ENCODE measurements around the gene CASKIN2.

CASKIN2 gene

GRCh38 chr17:75515496-75516254 is at the start of gene CASKIN2:
Gene CASKIN2 (minus strand): TSS chr17:75515537. CDS start chr17:75513804, 1,733 bp downstream.
- DNase-seq, result peak; percentile 85

- DNase-seq, result no peak
Observed at GRCh38 chr17:75565066-75565465, 49.7 kb upstream of the CASKIN2 start.

GRCh38 chr17:75564195-75564594 is 48.9 kb upstream of the CASKIN2 start:
- no peak for DNase-seq

DNA sequence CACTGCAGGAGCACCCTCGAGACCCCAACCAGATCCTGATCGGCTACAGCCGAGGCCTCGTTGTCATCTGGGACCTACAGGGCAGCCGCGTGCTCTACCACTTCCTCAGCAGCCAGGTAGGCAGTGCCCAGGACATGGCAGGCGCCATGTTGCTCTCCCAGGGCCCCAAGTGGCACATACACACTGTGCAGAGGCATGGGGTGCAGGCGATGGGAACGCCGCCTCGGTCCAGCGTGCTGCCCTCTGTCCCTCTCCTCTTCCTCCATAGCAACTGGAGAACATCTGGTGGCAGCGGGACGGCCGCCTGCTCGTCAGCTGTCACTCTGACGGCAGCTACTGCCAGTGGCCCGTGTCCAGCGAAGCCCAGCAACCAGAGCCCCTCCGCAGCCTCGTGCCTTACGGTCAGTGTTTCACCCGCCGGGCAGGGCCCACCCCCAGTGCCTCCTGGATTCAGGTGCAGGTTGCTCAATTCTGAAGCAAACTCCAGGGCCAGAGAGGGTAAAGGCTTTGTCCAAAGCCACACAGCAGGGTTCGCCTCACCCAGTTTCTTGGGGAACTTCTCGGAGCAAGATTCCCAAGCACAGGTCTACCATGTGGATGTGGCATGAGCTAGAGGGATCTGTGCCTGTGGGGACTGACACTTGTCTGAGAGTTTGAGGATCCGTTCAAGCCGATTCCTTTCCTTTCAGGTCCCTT is 47.9 kb upstream of the CASKIN2 start:
- DNase-seq, result no peak

DNA sequence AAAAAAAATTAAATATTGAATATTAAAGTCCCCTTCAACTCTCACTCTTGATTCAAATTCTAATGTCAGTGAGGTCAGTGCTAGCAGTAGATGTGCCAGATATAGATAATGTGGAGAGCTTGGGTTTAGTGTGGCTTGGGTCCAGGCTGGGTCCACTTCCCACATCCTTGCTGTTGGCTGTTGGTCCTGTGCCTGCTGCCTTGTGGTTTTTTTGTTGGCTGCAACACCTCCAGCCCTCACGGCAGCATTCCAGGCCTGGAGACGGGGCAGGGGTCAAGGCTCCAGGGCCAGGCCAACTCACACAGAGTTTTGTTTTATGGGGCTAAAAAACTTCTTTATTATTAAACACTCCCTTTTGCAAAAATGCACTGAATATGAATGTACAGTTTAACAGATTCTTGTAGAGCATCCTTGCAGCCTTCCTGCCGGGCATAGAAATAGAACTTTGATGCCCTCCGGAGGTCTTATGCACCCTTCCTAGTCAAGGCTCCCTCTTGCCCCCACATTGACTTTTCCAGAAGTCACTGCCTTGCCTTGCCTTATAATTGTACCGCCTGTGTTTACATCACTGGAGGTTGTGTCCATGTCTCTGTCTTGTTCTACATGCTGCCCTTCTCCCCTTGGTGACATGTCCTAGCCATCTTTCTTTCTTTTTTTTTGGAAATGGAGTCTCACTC is 46.7 kb upstream of the CASKIN2 start:
- no peak for DNase-seq

GRCh38 chr17:75559958-75560533 is 44.7 kb upstream of the CASKIN2 start:
- no peak for DNase-seq

- DNase-seq, result no peak
Observed at GRCh38 chr17:75558666-75559530, 43.6 kb upstream of the CASKIN2 start.

- DNase-seq, result no peak
Observed at GRCh38 chr17:75557852-75558665, 42.7 kb upstream of the CASKIN2 start.

GRCh38 chr17:75557075-75557851 is 41.9 kb upstream of the CASKIN2 start:
- no peak for DNase-seq

DNA sequence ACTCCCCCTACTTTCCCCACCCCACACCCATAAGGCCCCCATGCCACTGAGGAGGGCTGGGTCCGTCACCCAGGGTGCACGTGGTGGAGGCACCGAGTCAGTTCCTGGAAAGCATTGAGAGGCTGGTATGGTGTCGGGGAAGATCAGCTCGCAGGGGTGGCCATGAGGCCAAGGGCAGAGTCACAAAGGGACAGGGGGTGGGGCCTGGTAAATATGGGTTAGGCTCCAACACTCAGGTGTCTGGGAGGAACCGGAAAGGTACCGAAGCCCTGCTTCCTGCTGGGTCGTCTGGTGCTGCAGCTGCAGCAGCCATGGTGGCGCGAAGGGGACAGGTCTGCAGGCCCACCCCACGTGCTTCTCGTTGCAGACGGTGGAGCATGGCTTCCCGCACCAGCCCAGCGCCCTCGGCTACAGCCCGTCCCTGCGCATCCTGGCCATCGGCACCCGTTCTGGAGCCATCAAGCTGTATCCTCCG is 40.4 kb upstream of the CASKIN2 start:
- no peak for DNase-seq

DNA sequence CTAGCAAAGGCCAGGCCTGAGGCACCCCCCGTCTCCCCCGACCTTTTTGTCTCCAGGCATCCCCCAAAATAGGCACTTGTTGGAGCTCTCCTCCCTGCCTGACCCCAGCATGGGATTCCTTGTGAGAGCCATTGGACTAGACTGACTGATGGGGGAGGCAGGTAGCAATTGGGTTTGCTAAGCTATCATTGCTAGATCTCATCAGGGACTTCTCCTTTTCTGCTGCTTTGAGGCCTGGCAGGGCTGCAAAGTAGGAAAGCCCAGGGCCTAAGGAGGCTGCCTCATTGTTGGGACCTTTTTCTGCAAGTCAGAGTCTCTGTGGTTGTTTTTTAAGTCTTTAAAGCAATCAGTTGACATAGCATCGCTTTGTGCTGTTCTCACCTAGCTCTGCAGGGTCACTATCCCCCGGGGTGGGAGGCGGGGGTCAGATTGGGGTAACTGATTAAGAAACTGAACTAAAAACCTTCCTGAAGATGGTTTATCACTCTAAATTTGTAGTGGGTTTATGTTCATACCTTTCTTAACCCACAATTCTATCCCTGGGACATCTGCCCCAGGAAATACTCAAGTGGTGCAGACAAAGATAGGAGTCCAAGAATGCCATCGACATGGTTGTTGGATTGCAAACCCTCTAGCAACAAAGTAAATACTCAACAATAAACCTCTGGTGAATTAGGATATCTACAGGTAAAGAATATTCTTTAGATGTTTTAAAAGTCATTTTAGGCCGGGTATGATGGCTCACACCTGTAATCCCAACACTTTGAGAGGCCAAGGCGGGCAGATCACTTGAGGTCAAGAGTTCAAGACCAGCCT is 38.2 kb upstream of the CASKIN2 start:
- DNase-seq, result no peak

- no peak for DNase-seq
Observed at GRCh38 chr17:75552425-75553294, 37.3 kb upstream of the CASKIN2 start.

DNA sequence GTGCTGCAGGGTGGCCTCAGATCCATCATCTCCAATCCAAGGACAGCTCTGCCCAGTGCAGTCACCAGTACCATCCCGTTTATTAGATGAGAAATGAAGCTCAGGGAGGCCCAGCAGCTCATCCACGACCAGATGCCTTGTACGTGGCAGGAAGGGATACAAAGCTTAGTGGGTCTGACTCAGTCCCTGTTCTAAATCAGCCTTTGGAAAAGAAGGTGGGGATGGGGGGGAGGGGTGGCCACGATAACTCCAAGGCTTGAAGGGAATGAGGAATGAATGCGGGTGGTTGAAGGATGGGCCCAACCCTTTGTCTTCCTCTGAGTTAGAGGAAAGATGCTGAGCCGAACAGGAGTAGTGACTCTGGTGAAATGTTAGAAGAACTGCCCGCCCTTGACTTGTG is 35.9 kb upstream of the CASKIN2 start:
- DNase-seq, result no peak

DNA sequence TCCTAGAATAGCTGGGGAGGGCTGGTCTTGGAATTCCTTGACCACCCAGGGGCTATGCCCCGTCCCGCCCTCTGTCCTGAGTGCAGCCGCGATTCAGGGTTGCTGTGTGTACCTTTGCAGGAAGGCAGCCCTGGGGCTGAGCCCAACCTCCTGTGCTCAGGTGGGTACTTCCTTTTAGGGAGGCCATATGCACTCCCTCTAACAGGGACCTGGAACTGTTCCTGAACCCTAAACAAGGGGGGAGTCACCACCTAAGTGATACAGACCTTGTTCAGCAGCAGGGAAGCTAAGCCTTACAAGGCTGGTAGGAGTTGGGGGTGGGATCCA is 34.8 kb upstream of the CASKIN2 start:
- no peak for DNase-seq

DNA sequence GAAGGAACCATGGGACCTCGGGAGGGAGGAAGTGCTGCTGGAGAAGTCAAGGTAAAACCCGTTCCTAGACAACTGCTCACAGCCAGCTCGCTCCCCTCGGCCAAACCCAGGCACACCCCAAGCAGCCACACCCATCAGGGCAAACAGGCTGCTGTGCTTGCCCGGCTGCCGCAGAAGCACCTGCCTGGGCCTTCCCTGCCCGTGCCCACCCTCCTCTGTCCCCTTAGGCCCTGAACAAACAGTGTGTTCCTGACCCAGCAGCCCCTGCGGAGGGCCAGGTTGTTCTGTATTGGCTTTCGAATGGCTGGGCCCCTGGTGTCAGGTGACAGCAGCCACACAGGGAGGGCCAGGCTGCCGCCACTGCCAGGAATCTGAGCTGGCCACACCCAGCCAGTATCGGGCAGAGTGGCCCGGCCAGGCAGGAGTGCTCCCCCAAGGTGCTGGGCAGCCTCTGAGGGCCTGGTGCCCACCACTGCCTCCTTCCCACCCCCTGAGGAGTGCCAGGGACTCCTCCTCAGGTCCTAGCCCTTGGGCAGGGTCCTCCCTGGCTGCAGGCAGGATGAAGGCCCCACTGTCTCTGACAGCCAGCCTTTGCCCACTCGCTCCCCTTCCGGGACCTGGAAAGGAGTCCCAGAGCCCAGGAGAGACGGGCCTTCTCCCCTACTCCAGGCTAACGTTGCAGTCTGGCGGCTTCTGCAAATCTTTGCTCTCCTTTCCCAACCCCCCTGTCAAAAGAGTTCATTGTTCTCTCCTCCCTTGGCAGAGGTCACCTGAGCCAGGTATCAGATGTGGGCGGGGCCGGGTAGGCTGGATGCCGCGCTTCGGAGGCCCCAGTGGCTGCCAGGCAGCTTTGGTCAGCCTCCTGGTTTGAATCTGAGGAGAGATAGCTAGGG is 34.2 kb upstream of the CASKIN2 start:
- DNase-seq, result no peak

GRCh38 chr17:75548813-75549212 is 33.5 kb upstream of the CASKIN2 start:
- no peak for DNase-seq

- DNase-seq, result no peak
Observed at GRCh38 chr17:75547091-75547490, 31.8 kb upstream of the CASKIN2 start.

GRCh38 chr17:75546181-75546580 is 30.8 kb upstream of the CASKIN2 start:
- DNase-seq, result no peak
